IMR-90 (cell line): ENCODE results near the gene PPP3CA. TPM values are rescaled to one million over a fixed set of nuclear protein-coding genes. Genes with fewer than 3 reads are reported as not detected.

Source experiments
- ATAC-seq: fragments of 200-7000 bp; cut with Tn5 transposase; 2 replicates; pipeline ENCODE4 v1.9.1; 2020; ENCODE audit warnings: low read depth, mild to moderate bottlenecking, moderate library complexity
- BruUV-seq: library from RNA; stranded (reverse); fragments of 400-500 nt; replicated peaks from 2 replicates; lab custom pipeline; 2021; lab: Mats Ljungman, UMichigan
- CTCF ChIA-PET: fragments of 300-600 bp; formaldehyde crosslinking; extraction: SDS; loops from one replicate; lab custom pipeline; 2021; ENCODE audit warnings: antibody characterized with exemption; lab: Yijun Ruan, JAX
- POLR2A ChIA-PET: fragments of 300-600 bp; sonication (Branson Sonifier 250); formaldehyde crosslinking; loops from one replicate; lab custom pipeline; 2022; ENCODE audit warnings: antibody characterized with exemption; ENCODE audit not compliant: unreplicated experiment; lab: Charles Lee
- DNase-seq: peaks from one replicate; pipeline ENCODE4 v3.0.0; 2013
- H2AFZ ChIP-seq: replicated peaks from 2 replicates; pipeline ENCODE3; 2013; ENCODE audit warnings: low read length, mild to moderate bottlenecking; ENCODE audit not compliant: poor library complexity
- H2AK5ac ChIP-seq: 2 replicates; pipeline ENCODE4 v1.6.1; 2013; ENCODE audit warnings: low read depth, low read length, inconsistent platforms
- H2AK9ac ChIP-seq: replicated peaks from 2 replicates; pipeline ENCODE3; 2013; ENCODE audit warnings: mild to moderate bottlenecking, low read depth, low read length, moderate library complexity; ENCODE audit not compliant: poor library complexity
- H2BK120ac ChIP-seq: 2 replicates; pipeline ENCODE4 v1.6.1; 2013; ENCODE audit warnings: low read depth, low read length, inconsistent platforms
- H2BK15ac ChIP-seq: 3 replicates; pipeline ENCODE4 v1.6.1; 2013; ENCODE audit warnings: low read depth, low read length, inconsistent platforms
- H2BK20ac ChIP-seq: 2 replicates; pipeline ENCODE4 v1.6.1; 2013; ENCODE audit warnings: low read depth, mild to moderate bottlenecking, inconsistent platforms, low read length, moderate library complexity
- H2BK5ac ChIP-seq: 2 replicates; pipeline ENCODE4 v1.6.1; 2013; ENCODE audit warnings: mild to moderate bottlenecking, low read depth, low read length, inconsistent platforms; ENCODE audit not compliant: poor library complexity, severe bottlenecking
- H3K14ac ChIP-seq: replicated peaks from 2 replicates; pipeline ENCODE4 v1.6.1; 2013; ENCODE audit warnings: low read depth, low read length, inconsistent platforms
- H3K18ac ChIP-seq: 2 replicates; pipeline ENCODE4 v1.6.1; 2013; ENCODE audit warnings: low read depth, low read length, control low read depth
- H3K23ac ChIP-seq: 2 replicates; pipeline ENCODE4 v1.6.1; 2013; ENCODE audit warnings: low read depth, low read length, inconsistent platforms
- H3K27ac ChIP-seq: 2 replicates; pipeline ENCODE4 v1.5.1; 2013; ENCODE audit warnings: mild to moderate bottlenecking, control low read depth, low read length; ENCODE audit not compliant: insufficient read depth
- H3K27me3 ChIP-seq: 2 replicates; pipeline ENCODE4 v1.6.1; 2013; ENCODE audit warnings: low read length; ENCODE audit not compliant: control insufficient read depth, insufficient read depth
- H3K36me3 ChIP-seq: 2 replicates; pipeline ENCODE4 v1.6.1; 2013; ENCODE audit warnings: low read length, mixed read lengths; ENCODE audit not compliant: control insufficient read depth, insufficient read depth
- H3K4ac ChIP-seq: 2 replicates; pipeline ENCODE4 v1.6.1; 2013; ENCODE audit warnings: low read depth, low read length, inconsistent platforms
- H3K4me1 ChIP-seq: 2 replicates; pipeline ENCODE4 v1.6.1; 2013; ENCODE audit warnings: low read length, mixed read lengths; ENCODE audit not compliant: control insufficient read depth, insufficient read depth
- H3K4me2 ChIP-seq: 2 replicates; pipeline ENCODE4 v1.6.1; 2013; ENCODE audit warnings: low read depth, mild to moderate bottlenecking, control low read depth, low read length, moderate library complexity
- H3K4me3 ChIP-seq: 2 replicates; pipeline ENCODE4 v1.5.1; 2013; ENCODE audit warnings: low read depth, mild to moderate bottlenecking, control low read depth, low read length, moderate library complexity; ENCODE audit not compliant: insufficient read depth
- H3K56ac ChIP-seq: 2 replicates; pipeline ENCODE4 v1.6.1; 2013; ENCODE audit warnings: low read length, inconsistent platforms; ENCODE audit not compliant: insufficient read depth; ENCODE audit errors: extremely low read depth
- H3K79me1 ChIP-seq, 2 experiments: 2 replicates each; pipeline ENCODE4 v1.6.1; 2013; ENCODE audit warnings: low read length in 2 of 2, inconsistent platforms in 1 of 2, low read depth in 1 of 2
- H3K9ac ChIP-seq: 2 replicates; pipeline ENCODE4 v1.6.1; 2013; ENCODE audit warnings: low read depth, low read length, control low read depth
- H3K9me1 ChIP-seq: 2 replicates; pipeline ENCODE4 v1.6.1; 2013; ENCODE audit warnings: low read length, inconsistent platforms; ENCODE audit not compliant: insufficient read depth
- H3K9me3 ChIP-seq: 2 replicates; pipeline ENCODE4 v1.6.1; 2013; ENCODE audit warnings: low read length; ENCODE audit not compliant: control insufficient read depth, insufficient read depth
- H4K20me1 ChIP-seq: 2 replicates; pipeline ENCODE4 v1.6.1; 2013; ENCODE audit warnings: low read length, inconsistent platforms; ENCODE audit not compliant: insufficient read depth
- H4K5ac ChIP-seq: 2 replicates; pipeline ENCODE4 v1.6.1; 2013; ENCODE audit warnings: mild to moderate bottlenecking, low read depth, low read length, control low read depth
- H4K8ac ChIP-seq, 2 experiments: 2 replicates each; pipeline ENCODE4 v1.6.1; 2013; ENCODE audit warnings: low read depth in 2 of 2, low read length in 2 of 2, control low read depth in 1 of 2, inconsistent platforms in 1 of 2
- H4K91ac ChIP-seq: 2 replicates; pipeline ENCODE4 v1.6.1; 2013; ENCODE audit warnings: low read depth, low read length, inconsistent platforms; ENCODE audit not compliant: insufficient read depth
- CEBPB ChIP-seq: IDR thresholded peaks from 2 replicates; pipeline ENCODE4 v1.6.1; 2012; ENCODE audit warnings: low read depth, low read length, improper control_type of control experiment
- WGBS, 2 experiments: methylation state at CpG; one replicate each; pipeline versions ENCODE4 v1.1.5 to v1.1.7; 2013; ENCODE audit warnings: missing lambda C conversion rate in 2 of 2; ENCODE audit not compliant: insufficient read length in 1 of 2; ENCODE audit errors: extremely low coverage in 2 of 2; 5-methylcytosine and 5-hydroxymethylcytosine counted together
- dilution Hi-C: fragments of 300-500 bp; cut with HindIII; formaldehyde crosslinking; loops from one replicate; pipeline ENCODE4 v1.14.3; 2018; ENCODE audit warnings: low sequenced_read_pairs; ENCODE audit not compliant: unreplicated experiment
- in situ Hi-C: fragments of 300-500 bp; cut with MboI; formaldehyde crosslinking; loops from 3 replicates; pipeline ENCODE4 v1.14.3; 2019; ENCODE audit warnings: low sequenced_read_pairs, inconsistent platforms, mixed read lengths
- intact Hi-C: fragments of 100-400 bp; cut with micrococcal nuclease; formaldehyde crosslinking; loops from 2 replicates; pipeline ENCODE4 v1.10.0; 2022
- polyA plus RNA-seq, 3 experiments: library from polyadenylated mRNA; depleted of rRNA; stranded (reverse); fragments of >200 nt; gene quantifications; 2 replicates each; pipeline ENCODE4 v1.2.3, GENCODE V29; 2012; ENCODE audit warnings: low replicate concordance in 1 of 3
- total RNA-seq: library from RNA; depleted of rRNA; stranded (reverse); fragments of >200 nt; gene quantifications from 2 replicates; pipeline ENCODE4 v1.2.3, GENCODE V29; 2012

The PPP3CA gene
- total and polyA plus RNA-seq, 2 of the 4 experiments (the other 2 are of a cell fraction): 14.5 to 48.6 TPM

DNA sequence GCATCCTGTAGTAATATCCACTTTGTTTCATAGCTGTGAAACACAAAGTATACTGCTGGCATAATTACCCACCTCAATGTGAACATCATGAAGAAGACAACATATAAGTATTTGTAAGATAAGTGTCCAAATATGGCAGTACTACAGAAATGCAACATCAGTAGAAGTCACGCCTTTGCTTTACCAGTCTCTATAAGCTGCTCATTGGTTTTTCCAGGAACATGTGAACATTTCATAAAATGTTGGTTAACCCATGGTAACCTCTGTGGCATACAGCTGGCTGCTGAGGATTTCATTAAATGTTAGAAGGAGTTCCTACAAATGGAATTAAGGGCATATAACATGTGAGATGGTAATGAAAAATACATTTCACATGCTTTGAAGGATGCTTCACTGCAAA is 77.6 kb downstream of the PPP3CA start:
- Histone ChIP-seq H3K9ac (no peak overlapping the region), H3K36me3 (no peaks in the 10 kb centered on the region), H3K56ac (no peak overlapping the region), H3K14ac (no peak overlapping the region), H3K79me1 (peaks cover 7 to 47% of the 10 kb centered on the region in 2 experiments; a peak in 3 of 4 replicates), H3K27ac (no peak overlapping the region), H2AFZ (no peak overlapping the region), H3K4ac (no peak overlapping the region), H2AK9ac (no peak overlapping the region), H2BK20ac (no peak overlapping the region), H3K23ac (no peak overlapping the region), H4K5ac (no peak overlapping the region), H3K4me1 (no peaks in the 10 kb centered on the region), H3K4me2 (no peak overlapping the region), H3K9me3 (no peaks in the 10 kb centered on the region), H2BK120ac (no peak overlapping the region), H3K27me3 (no peaks in the 10 kb centered on the region), H4K91ac (no peak overlapping the region), H2AK5ac (no peak overlapping the region), H2BK15ac (no peak overlapping the region), H3K18ac (no peak overlapping the region), H4K20me1 (peaks cover 18% of the 10 kb centered on the region; the same call in 1 of the 2 replicates), H4K8ac (no peak overlapping the region), H2BK5ac (no peak overlapping the region), H3K9me1 (no peaks in the 10 kb centered on the region), H3K4me3 (no peak overlapping the region)
- DNase-seq (no peak), ATAC-seq (no peak)
- dilution Hi-C loops: no loop called here
- in situ Hi-C loops: no loop called here
- ChIA-PET CTCF (no interaction called here), POLR2A (no interaction called here)
- no peak for TF ChIP-seq CEBPB
- intact Hi-C loops: no loop called here
- no CpG with 5 or more reads among the region's 1 CpG for WGBS, 2 experiments
- no TSS peak for BruUV-seq
